Measurements from ENCODE around the gene MAP4.

MAP4 gene

DNA sequence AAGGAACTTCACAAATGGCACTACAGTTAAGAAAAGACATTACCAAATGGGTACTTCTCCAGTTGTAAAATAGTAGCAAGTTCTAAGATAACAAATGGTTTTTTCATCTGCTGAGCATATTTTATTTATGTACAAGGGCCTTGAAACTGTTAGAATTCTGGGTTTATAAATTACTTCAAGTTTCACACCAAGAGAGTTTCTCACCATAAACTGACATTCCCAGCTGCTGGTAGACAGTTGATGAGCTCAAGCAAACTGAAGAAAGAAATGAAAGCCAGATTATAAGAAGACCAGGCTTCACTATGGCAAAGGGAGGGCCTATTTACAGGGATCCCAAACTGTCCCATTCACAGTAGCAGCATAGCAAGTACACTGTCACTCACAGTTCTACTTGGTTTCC lies 113.5 kb downstream of the MAP4 start:
- TF ChIP-seq GATA2 (IDR thresholded peaks at IDR 0.05; ENCODE audit: low read depth, low read length) (no peak), GATA3 (IDR thresholded peaks at IDR 0.05; ENCODE audit: low read depth, low read length) (no peak)

DNA sequence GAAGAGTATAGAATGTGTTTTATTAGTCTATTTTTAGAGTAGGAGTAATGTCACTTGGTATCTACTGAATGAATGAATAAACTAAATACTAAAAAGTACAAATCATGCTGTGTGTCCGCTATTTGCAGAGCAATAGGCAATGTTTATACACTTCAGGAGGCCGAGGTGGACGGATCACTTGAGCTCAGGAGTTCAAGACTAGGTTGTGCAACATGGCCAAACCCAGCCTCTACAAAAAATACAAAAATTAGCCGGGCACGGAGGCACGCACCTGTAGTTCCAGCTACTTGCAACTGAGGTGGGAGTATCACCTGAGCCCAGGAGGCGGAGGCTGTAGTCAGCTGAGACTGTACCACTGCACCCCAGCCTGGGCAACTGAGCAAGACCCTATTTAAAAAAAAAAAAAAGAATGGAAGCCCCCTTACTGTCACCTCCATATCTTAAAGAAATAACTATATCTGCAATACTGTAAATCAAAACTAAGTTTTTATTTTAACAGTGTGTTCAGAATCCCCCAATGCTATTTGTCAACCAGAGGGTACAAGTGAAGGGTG lies 114.9 kb downstream of the MAP4 start:
- no peak for TF ChIP-seq GATA2 (IDR thresholded peaks at IDR 0.05; ENCODE audit: low read depth, low read length)
- TF ChIP-seq GATA3 (IDR thresholded peaks at IDR 0.05; ENCODE audit: low read depth, low read length), result no peak

DNA sequence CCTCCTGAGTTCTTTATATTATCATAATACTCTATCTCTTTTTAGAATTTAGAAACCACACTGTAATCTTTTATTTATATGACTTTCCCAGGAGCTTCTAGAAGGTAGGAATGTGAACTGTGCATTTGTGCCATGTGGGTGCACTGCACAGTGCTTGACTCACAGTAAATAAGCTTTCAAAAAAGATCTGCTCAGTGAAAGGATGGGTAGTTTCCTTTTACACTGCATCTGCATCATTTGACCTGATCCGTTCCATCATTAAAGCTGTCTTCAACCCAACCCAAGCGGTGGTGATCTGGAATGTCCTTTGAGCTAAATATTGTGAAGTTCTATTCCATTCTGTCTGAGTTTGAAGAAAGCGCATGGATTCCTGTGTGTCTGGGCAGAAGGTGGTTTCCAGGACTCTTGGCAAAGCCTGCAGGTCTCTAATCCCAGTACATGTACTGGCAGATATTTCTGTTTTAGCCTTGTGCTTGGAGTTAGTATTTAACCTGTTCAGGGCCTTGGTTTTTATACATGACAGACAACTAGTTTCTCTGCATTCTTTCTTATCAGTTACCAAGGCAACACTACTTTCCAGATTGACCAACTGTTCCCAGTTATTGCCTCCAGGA lies 116.6 kb downstream of the MAP4 start:
- TF ChIP-seq GATA2 (IDR thresholded peaks at IDR 0.05; ENCODE audit: low read depth, low read length) (no peak), GATA3 (IDR thresholded peaks at IDR 0.05; ENCODE audit: low read depth, low read length) (no peak)

DNA sequence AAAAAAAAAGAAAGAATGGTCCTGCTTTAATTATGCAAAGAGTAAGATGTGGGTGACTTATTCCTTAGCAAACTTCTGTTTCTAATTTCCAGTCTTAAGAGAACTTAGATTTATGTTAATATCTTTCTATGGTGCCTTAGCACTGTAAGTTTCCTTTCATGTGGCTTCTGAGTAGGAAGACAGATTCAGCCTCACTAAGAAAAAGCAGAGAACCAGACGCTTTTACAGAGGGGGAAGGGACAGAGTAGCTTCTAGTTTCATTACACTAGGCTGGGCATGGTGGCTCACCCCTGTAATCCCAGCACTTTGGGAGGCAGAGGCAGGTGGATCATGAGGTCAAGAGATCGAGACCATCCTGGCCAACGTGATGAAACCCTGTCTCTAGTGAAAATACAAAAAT lies 118.3 kb downstream of the MAP4 start:
- TF ChIP-seq GATA2 (IDR thresholded peaks at IDR 0.05; ENCODE audit: low read depth, low read length) (no peak), GATA3 (IDR thresholded peaks at IDR 0.05; ENCODE audit: low read depth, low read length) (no peak)

DNA sequence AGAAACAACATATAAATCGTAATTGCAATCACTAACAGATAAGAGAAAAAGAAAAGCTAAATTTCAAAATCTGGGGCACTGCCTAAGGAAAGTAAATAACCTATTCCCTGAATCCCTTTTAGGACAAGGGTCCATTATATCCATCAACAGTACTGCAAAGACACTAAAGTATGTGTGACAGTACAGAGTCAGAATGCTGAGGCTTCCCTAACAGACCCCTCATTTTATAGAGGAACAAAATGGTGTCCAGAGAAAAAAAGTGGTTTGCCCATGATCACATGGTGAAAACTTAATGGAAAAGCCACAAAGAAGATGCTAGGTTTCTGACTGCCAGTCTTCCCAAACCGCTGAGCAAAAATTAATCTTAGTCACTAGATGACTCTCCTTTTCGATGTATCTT lies 119.5 kb downstream of the MAP4 start:
- TF ChIP-seq GATA2 (IDR thresholded peaks at IDR 0.05; ENCODE audit: low read depth, low read length) (no peak), GATA3 (IDR thresholded peaks at IDR 0.05; ENCODE audit: low read depth, low read length) (no peak)

DNA sequence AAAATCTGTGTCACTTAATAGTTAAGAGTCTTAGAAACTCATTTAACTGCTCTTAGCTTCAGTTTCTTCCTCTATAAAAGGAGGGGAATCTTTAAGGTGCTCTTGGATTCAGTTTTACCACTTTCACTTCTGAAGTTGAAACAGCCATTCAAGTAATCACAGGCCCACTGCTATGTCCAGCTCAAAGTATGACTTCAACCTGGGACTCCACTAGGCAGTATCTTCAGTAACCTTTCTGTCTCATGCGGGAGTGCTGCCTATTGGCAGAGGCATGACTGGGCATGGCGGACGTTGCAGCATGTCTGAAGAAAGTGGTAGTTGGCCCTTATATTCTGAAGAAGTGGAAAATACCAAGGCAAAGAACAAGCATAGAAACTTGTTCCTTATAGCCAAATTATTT lies 121.0 kb downstream of the MAP4 start:
- TF ChIP-seq GATA2 (IDR thresholded peaks at IDR 0.05; ENCODE audit: low read depth, low read length) (no peak), GATA3 (IDR thresholded peaks at IDR 0.05; ENCODE audit: low read depth, low read length) (no peak)

DNA sequence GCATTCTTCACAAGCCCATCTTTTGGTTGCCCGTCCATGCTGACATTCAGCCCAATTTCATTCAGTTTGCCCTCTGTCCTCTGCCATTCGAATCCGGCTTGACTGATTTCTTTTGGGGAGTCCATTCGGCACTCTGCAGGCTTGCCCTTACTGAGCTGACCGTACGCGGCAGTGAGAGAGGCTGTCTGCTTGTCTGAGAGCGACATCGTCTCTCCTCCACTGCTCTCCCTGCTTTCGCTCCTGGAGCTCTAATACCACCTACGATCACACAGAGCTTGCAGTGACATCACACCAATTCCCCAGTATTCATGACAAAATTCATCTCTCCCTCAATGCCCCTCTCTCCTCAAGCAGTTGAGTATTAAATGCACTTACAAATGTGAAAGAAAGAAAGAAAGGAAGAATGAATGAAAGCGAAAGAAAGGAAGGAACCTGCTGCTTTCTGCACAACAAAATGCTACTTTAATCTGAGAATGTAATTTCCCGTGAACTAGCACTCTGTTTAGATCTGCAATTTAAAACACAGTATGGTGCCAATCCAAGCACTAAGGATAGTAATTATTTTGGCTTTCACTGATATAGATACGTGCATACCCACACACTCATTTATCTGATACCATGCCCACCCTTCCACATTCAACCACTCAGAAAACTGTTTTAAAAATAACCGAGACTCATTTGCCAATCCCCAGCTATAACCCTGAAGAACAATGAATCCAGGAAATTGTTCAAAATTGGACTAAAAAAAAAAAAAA lies 123.8 kb downstream of the MAP4 start:
- TF ChIP-seq GATA3 (IDR thresholded peaks at IDR 0.05; ENCODE audit: low read depth, low read length) (no peak), GATA2 (IDR thresholded peaks at IDR 0.05; ENCODE audit: low read depth, low read length) (no peak)

DNA sequence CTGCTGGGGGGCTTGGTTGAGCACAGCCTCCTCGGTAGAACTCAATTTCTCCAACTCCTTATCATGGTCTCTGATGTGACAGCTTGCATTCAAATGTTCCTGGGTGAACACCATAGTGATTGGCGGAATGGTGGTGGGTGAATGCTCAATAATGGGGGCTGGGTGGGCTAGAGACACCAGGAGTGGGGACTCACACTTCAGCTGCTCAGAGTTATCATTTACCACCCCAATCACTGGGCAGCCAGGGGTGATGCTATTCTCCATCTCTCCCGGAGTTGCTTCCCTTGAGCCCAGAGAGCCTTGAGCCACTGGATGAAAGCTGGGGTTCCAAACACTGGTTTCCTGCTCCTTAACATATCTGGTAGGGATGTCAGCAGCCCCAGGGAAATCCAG lies 124.6 kb downstream of the MAP4 start:
- TF ChIP-seq GATA2 (IDR thresholded peaks at IDR 0.05; ENCODE audit: low read depth, low read length) (no peak), GATA3 (IDR thresholded peaks at IDR 0.05; ENCODE audit: low read depth, low read length) (no peak)

DNA sequence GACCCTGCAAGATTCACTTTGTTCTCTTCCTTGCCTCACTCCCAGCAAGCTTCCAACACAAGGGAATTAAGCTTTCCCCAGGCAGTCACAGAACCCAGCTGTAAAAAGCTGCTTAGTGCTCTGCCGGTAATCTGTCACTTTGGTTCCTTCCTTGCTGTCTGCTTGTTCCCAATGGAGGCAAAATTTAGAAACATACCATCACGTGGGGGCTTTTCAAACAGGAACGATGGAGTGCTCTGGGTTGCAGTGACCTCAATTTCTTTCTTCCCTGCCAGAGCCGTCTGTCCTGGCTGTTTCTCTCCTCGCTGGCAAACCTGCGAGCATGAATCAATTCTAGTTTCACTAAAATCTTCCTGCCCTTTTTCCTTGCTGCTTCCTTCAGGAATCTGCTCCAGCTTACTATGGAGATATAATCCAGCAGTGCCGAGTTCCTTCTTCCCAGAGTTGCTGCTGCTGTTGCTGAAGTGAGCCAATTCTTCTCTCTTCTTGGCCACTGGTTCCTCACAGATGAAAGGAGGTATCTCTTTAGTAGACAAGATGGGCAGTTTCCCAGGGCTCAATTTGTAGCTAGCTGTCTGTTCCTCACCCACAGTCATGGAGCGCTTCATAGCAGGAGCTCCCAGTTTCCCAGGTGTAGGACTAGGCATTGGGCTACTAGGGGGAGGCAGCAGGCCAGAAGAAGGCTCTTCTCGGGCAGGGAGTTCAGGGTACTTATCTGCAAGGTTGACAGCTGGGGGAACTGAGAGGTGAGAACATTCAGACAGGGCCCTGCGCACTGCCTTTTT lies 125.2 kb downstream of the MAP4 start:
- TF ChIP-seq GATA2 (IDR thresholded peaks at IDR 0.05; ENCODE audit: low read depth, low read length), result no peak
- TF ChIP-seq GATA3 (IDR thresholded peaks at IDR 0.05; ENCODE audit: low read depth, low read length), result no peak

DNA sequence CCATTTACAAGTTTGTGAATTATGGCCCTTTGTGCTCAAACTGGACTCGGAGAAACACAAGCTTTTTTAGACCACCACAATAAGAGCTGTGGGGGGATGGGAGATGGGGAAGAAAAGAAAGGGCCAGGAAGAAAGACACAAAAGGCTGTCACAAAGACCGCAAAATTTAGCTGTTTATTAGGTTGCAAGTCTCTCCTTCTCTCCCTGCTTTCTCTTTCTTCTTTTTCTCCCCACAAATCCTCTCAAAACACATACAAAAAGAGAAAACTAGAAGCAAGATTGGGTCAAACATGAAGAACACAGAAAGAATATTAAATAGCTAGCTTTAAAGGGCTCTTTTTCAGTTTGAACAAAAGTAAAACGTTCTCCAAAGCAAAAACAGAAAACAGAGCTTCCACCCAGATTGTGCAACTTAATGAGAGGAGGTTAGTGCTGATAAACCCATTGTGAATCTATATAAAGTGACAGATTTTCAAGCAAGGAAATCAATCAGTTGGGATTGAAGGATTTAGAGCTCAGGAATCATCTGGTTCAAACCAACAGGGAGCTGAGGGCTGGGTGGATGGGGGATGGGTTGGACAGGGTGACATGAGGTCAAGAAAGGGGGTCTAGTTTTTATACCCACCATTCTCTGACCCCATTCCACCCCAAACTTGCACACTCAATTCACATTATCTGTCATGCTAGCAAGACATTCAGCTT lies 125.9 kb downstream of the MAP4 start:
- TF ChIP-seq GATA3 (IDR thresholded peaks at IDR 0.05; ENCODE audit: low read depth, low read length), result no peak
- TF ChIP-seq GATA2 (IDR thresholded peaks at IDR 0.05; ENCODE audit: low read depth, low read length), result no peak

DNA sequence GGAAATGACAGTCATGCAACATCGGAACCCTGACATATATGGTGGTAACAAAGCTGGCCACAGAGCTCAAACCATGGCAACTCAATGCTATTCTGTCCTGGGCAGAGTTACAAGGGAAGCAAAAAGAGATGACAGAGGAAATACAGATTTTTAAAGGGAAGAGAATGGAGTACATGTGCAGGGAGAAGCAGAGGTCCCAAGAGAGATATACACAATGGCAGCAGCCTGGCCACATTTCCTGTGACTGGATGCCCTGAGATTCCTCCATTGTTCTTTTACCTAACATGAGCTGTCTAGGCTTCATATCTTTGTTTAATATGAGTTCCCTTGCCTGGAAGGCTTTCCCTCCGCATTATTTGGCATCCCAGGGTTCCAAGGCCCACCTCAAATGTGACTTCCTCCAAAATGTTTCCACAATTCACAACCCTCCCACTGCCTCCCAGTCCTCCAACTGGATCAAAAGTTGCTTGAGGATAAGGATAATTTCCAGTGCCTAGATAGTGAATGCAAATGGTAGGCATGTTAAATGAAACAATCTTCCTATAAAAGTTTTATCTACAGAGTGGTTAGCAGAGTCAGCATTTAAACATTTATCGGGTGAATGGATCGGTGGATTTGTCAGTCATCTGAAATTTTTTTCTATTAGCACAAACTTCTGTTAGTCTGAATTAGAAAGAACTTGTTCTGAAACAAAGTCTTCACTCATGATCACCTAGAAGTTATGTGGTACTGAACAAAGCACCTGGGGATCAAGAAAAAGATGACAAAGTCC lies 127.0 kb downstream of the MAP4 start:
- no peak for TF ChIP-seq GATA3 (IDR thresholded peaks at IDR 0.05; ENCODE audit: low read depth, low read length)
- no peak for TF ChIP-seq GATA2 (IDR thresholded peaks at IDR 0.05; ENCODE audit: low read depth, low read length)

DNA sequence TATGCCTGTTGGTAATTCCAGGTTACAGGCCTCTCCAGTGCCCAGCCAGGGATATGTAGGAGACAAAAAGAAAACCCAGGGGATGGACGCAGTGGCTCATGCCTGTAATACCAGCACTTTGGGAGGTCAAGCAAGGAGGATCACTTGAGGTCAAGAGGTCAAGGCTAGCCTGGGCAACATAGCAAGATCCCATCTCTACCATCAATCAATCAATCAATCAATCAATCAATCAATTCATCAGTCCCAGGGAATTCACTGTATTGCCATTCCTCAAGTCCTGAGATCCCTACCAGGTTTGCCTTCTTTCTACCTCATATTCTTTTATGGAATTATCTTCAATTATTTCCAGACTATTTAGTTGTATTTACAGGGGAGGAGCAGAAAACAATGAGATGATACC lies 131.0 kb downstream of the MAP4 start:
- no peak for TF ChIP-seq GATA3 (IDR thresholded peaks at IDR 0.05; ENCODE audit: low read depth, low read length)
- TF ChIP-seq GATA2 (IDR thresholded peaks at IDR 0.05; ENCODE audit: low read depth, low read length), result no peak

DNA sequence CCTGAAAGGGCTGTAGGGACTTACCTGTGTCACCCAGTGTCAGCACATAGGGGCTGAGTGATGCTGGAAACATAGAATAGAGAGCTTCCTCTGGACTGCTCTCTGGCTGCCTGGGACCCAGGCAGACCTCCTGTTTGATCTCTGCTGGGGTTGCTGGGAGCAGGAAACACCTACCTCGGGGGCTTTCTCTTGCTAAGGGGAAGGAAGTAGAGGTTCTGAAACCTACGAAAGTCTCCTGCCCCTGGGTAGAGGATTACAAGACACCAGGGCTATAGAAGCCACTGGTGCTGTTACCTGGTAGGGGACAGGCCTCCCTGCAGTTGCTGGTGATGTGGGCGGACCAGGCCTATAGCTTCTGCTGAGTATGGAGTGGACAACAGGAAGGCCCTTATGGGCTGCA lies 131.6 kb downstream of the MAP4 start:
- TF ChIP-seq GATA3 (IDR thresholded peaks at IDR 0.05; ENCODE audit: low read depth, low read length) (no peak), GATA2 (IDR thresholded peaks at IDR 0.05; ENCODE audit: low read depth, low read length) (no peak)
